ENCODE measurements around the gene SEC22C. TPM values are rescaled to one million over a fixed set of nuclear protein-coding genes. Genes with fewer than 3 reads are reported as not detected.

SEC22C gene
- total RNA-seq, result 56.2 and 58.4 TPM in 2 replicates
- long read RNA-seq, transcript SEC22C-201 (7 exons, 1,380 nt), result minor isoform, 73 of 343 reads
- long read RNA-seq, transcript SEC22C-202 (7 exons, 1,608 nt), result major isoform, 161 of 343 reads
- long read RNA-seq, partial matches to known transcripts, result 2 of 343 reads
- long read RNA-seq, other reads (novel, unspliced or antisense), result 105 of 343 reads

GRCh38 chr3:42581709-42582473 lies at the start of gene SEC22C:
SEC22C (minus strand) TSS chr3:42581967; CDS start chr3:42569046, 12,921 bp downstream.
- H3K4me1 Mint-ChIP-seq (ENCODE audit: unreplicated experiment), result peaks cover 33% of the 10 kb centered on the region
- DNase-seq (ENCODE audit: extremely low spot score, unreplicated experiment), result peak; percentile 97
- peaks cover 5% of the 10 kb centered on the region for H3K36me3 Mint-ChIP-seq (ENCODE audit: unreplicated experiment)
- peak within 1 kb of the TSS; percentile 91 for H3K4me3 Mint-ChIP-seq (ENCODE audit: unreplicated experiment)
- peak; percentile 17 for TF ChIP-seq CTCF (IDR thresholded peaks at IDR 0.05)
- H3K27me3 Mint-ChIP-seq (ENCODE audit: unreplicated experiment), result no peaks in the 10 kb centered on the region
- H3K9me3 Mint-ChIP-seq (ENCODE audit: unreplicated experiment), result peaks cover 3% of the 10 kb centered on the region
- H3K27ac Mint-ChIP-seq (ENCODE audit: unreplicated experiment), result peak within 1 kb of the TSS; percentile 96

GRCh38 chr3:42613462-42613861 lies 31.7 kb upstream of the SEC22C start:
- Mint-ChIP-seq H3K27ac (ENCODE audit: unreplicated experiment) (peak overlapping the region; percentile 33), H3K27me3 (ENCODE audit: unreplicated experiment) (no peaks in the 10 kb centered on the region), H3K36me3 (ENCODE audit: unreplicated experiment) (peaks cover 13% of the 10 kb centered on the region), H3K4me1 (ENCODE audit: unreplicated experiment) (peaks cover 30% of the 10 kb centered on the region), H3K9me3 (ENCODE audit: unreplicated experiment) (no peaks in the 10 kb centered on the region), H3K4me3 (ENCODE audit: unreplicated experiment) (no peak overlapping the region)
- peak; percentile 54 for TF ChIP-seq CTCF (IDR thresholded peaks at IDR 0.05)
- no peak for DNase-seq (ENCODE audit: extremely low spot score, unreplicated experiment)

- DNase-seq (ENCODE audit: extremely low spot score, unreplicated experiment), result no peak
- H3K4me3 Mint-ChIP-seq (ENCODE audit: unreplicated experiment), result no peak overlapping the region
- peaks cover 13% of the 10 kb centered on the region for H3K36me3 Mint-ChIP-seq (ENCODE audit: unreplicated experiment)
- TF ChIP-seq CTCF (IDR thresholded peaks at IDR 0.05), result no peak
- H3K27me3 Mint-ChIP-seq (ENCODE audit: unreplicated experiment), result no peaks in the 10 kb centered on the region
- H3K9me3 Mint-ChIP-seq (ENCODE audit: unreplicated experiment), result no peaks in the 10 kb centered on the region
- peaks cover 32% of the 10 kb centered on the region for H3K4me1 Mint-ChIP-seq (ENCODE audit: unreplicated experiment)
- H3K27ac Mint-ChIP-seq (ENCODE audit: unreplicated experiment), result no peak overlapping the region
Observed at GRCh38 chr3:42612928-42613327, 31.2 kb upstream of the SEC22C start.

GRCh38 chr3:42612217-42612616 lies 30.4 kb upstream of the SEC22C start:
- no peak for DNase-seq (ENCODE audit: extremely low spot score, unreplicated experiment)
- Mint-ChIP-seq H3K36me3 (ENCODE audit: unreplicated experiment) (peaks cover 13% of the 10 kb centered on the region), H3K4me3 (ENCODE audit: unreplicated experiment) (no peak overlapping the region), H3K27me3 (ENCODE audit: unreplicated experiment) (no peaks in the 10 kb centered on the region), H3K27ac (ENCODE audit: unreplicated experiment) (no peak overlapping the region), H3K9me3 (ENCODE audit: unreplicated experiment) (no peaks in the 10 kb centered on the region), H3K4me1 (ENCODE audit: unreplicated experiment) (peaks cover 34% of the 10 kb centered on the region)
- TF ChIP-seq CTCF (IDR thresholded peaks at IDR 0.05), result no peak

- no peak for DNase-seq (ENCODE audit: extremely low spot score, unreplicated experiment)
- H3K4me1 Mint-ChIP-seq (ENCODE audit: unreplicated experiment), result peaks cover 37% of the 10 kb centered on the region
- H3K36me3 Mint-ChIP-seq (ENCODE audit: unreplicated experiment), result peaks cover 15% of the 10 kb centered on the region
- no peaks in the 10 kb centered on the region for H3K27me3 Mint-ChIP-seq (ENCODE audit: unreplicated experiment)
- H3K27ac Mint-ChIP-seq (ENCODE audit: unreplicated experiment), result no peak overlapping the region
- H3K4me3 Mint-ChIP-seq (ENCODE audit: unreplicated experiment), result no peak overlapping the region
- TF ChIP-seq CTCF (IDR thresholded peaks at IDR 0.05), result no peak
- H3K9me3 Mint-ChIP-seq (ENCODE audit: unreplicated experiment), result no peaks in the 10 kb centered on the region
Observed at GRCh38 chr3:42610976-42611375, 29.2 kb upstream of the SEC22C start.
